HG03196 (cell line): Measurements from ENCODE around the gene ADGRG7.

Experiments used
- ATAC-seq: cut with Tn5 transposase; IDR thresholded peaks from one replicate; pipeline ENCODE4 v1.9.1; 2021; ENCODE audit not compliant: unreplicated experiment

ADGRG7 gene

DNA sequence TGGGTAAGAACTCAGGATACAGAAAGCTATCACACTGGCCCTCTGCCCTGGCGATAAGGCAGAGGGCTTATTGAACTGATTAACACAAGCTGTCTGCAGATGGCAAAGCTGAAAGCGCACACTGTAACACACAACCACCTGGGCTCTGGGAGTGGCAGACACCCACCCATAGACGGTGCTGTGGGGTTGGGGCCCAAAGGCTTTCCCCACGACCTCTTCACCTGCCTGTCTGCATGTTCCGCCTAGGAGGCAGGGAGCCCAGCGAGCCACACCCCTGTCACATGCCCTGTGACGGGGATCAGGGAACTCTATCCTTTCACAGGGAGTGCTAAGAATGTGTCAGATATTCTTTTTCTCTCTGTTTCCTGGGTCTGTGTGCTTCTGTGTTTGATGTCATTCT is 87.8 kb downstream of the ADGRG7 start:
- no peak for ATAC-seq

DNA sequence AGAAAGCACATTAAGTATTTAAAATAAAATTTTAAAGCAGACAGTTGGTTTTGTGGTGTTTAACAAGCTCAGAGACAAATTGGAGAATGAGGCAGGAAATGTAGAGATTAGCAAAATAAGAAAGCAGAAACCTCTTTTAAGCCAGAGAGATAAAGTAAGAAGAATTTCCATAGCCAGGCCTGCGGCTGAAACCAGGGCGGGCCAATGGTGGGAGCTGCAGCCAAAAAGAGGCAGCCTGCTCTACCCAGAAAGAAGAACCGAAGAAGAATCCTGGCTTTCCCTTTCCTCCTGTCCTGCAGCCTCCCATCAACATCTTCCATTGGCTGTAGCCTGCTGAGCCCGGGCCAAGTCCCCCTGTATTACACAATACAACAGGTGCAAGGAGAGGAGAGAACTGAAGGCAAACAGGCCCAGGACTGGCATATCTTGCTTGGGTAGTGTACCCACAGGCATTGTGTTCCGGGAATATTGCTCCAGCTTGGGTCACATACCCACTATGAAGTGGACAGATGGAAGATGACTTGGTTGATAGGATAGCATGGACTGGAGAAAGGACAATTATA is 88.4 kb downstream of the ADGRG7 start:
- no peak for ATAC-seq

GRCh38 chr3:100698736-100699135 is 89.3 kb downstream of the ADGRG7 start:
- no peak for ATAC-seq

DNA sequence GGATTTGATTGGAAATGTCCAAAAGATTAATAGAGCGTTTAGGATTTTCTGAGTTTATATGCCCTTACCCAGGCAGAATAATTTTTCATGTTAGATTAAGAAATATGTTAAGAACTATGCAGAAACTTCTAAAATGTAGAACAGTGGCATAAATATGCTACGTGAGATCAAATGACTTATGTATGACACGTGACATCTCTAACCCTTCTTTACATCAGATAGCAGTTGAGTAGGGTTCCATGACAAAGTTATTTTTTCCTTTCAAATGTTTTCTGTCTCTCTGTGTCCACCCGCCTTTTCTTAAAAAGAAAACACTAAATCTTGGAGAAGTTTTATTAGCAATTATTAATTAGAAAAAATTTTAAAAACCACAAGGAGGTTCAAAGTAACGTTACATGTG is 91.3 kb downstream of the ADGRG7 start:
- no peak for ATAC-seq

- no peak for ATAC-seq
These were observed 92.9 kb downstream of the ADGRG7 start for GRCh38 chr3:100702082-100702979.

GRCh38 chr3:100702980-100703345 is 93.6 kb downstream of the ADGRG7 start:
- no peak for ATAC-seq

GRCh38 chr3:100703865-100704264 is 94.5 kb downstream of the ADGRG7 start:
- ATAC-seq = no peak

GRCh38 chr3:100706365-100706764 is 97.0 kb downstream of the ADGRG7 start:
- ATAC-seq = no peak

DNA sequence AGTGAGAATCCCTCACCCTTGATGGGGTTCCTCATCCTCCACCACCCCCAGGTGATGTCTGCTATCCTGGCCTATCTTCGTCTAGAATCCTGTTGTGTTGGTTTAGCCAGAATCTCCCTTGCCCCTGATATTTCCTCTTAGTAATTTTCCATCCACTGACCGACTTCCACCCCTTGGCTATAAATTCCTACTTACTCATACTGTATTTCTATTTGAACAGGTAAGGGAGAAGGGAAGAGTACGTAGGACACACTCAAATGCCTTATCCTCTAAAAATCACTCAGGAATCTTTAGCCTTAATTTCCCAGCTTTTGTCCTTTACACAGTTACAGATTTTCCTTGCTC is 99.2 kb downstream of the ADGRG7 start:
- ATAC-seq = no peak

DNA sequence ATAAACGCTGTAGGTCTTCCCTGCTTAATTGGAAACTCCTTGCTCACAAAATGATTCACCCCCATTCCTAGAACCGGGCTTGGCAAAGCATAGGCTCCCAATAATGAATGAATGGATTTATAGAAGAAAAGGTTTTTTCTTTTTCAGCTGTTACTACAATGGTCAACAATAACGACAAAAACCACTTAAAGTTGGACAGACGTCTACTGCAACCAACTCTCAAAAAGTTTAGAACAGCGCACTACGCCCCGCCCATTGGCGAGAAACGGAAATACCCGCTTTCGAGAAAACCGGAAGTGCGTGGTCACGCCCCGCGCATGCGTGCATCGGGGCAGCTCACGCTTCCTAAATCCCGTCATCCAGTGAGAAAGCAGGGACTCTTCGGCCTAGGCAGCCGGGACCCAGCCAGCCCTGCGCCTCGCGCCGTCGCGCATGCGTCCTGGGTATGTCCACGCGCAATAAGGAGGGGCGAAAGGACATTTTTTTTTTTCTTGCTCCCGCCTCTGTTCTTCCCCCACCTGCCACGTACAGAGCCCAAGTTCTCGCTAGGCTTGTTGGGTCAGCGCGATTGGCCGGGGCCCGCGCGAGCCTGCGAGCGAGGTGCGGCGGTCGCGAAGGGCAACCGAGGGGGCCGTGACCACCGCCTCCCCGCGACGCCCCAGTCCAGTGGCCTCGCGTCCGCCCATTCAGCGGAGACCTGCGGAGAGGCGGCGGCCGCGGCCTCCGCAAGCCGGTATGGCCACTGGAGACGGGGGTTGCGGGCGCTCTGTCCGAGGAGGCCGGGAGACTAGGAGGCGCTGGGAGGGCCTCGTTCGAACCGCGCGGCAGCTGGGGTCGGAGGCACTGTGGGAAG is 99.8 kb downstream of the ADGRG7 start, which contains the start of gene TFG:
TSS of gene TFG (plus strand) at position 506 of the 853 bp plus-strand sequence. CDS start 4,192 bp downstream, outside the sequence.
- ATAC-seq = peak; percentile 93

- ATAC-seq = no peak
These were observed 100.5 kb downstream of the ADGRG7 start for GRCh38 chr3:100709842-100710260.

- ATAC-seq = peak; percentile 41
These were observed 101.0 kb downstream of the ADGRG7 start for GRCh38 chr3:100710261-100710968.

- no peak for ATAC-seq
These were observed 105.8 kb downstream of the ADGRG7 start for GRCh38 chr3:100715176-100715575.

GRCh38 chr3:100717063-100717462 is 107.7 kb downstream of the ADGRG7 start:
- no peak for ATAC-seq

GRCh38 chr3:100717637-100718487 is 108.5 kb downstream of the ADGRG7 start:
- ATAC-seq = no peak

GRCh38 chr3:100719136-100719535 is 109.7 kb downstream of the ADGRG7 start:
- no peak for ATAC-seq

- no peak for ATAC-seq
These were observed 111.0 kb downstream of the ADGRG7 start for GRCh38 chr3:100720426-100720825.

DNA sequence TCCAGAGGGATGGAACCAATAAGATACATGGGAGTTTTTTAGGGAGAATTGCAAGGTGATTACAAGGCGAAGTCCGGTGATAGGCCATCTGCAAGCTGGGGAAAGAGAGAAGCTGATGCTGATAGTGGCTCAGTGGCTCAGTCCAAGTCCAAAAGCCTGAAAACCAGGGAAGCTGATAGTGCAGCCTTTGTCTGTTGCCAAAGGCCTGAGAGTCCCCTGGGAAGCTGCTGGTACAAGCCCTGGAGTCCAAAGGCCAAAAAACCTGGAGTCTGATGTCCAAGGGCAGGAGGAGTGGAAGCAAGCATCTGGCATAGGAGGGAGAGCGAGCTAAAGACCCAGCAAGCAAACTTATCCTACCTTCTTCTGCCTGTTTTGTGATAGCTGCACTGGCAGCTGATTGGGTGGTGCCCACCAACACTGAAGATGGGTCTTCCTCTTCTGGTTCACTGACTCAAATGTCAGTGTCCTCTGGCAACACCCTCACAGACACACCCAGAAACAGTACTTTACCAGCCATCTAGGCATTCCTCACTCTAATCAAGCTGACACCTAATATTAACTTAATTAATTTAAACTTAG is 116.6 kb downstream of the ADGRG7 start:
- no peak for ATAC-seq

DNA sequence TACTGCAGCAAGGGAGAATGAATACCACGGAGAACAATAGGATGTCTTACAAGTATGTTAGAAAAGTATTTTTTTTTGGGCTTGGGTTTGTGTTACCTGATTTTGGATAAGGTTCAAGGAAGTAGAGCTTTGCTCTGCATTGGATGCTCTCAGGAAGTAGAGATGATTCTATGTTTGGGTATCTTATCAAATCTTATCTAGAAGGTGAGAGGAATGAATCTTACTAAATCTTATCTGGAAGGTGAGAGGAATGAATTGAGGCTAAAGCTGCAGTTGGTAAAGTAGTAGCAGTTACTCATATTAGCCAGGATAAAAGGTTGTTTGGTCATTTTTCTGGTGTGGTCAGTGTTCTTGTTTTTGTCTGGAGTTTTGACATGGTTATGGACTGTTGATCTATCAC is 117.3 kb downstream of the ADGRG7 start:
- ATAC-seq = no peak

DNA sequence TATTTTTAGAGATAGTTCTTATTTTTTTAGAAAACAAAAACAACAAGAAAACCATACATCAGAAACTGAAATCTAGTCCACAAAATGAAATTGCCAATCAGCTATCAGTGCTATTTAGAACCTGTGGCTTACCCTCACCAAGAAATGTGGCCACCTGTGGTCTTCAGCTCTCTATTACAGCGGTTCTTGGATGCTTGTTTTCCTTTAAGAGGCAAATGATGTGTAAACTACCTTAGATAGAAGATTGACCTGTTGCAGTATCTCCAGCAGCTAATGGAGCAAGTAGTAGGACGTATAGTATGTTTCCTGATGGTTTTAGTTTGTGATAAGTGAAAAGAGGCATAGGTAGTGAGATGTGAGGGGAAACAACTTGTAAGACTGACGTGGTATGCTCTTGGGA is 121.1 kb downstream of the ADGRG7 start:
- no peak for ATAC-seq
